Fibroblast of lung (primary cell): ENCODE data around the gene RNF31. TPM values are rescaled to one million over a fixed set of nuclear protein-coding genes. Genes with fewer than 3 reads are reported as not detected.
A peak's percentile ranks its signal among the peaks of the same experiment; 100 is the strongest.

Experiments used
- DNase-seq, 2 donors: peaks; one replicate each; pipeline versions ENCODE4 v3.0.0 to v3.0.0-alpha.2; 2010; ENCODE audit warnings: low read depth in 2 of 2
- H2AFZ ChIP-seq: 2 replicates; pipeline ENCODE4 v1.5.1; 2012; ENCODE audit warnings: low read length, control low read depth, inconsistent platforms
- H3K27ac ChIP-seq: 2 replicates; pipeline ENCODE4 v1.5.1; 2011; ENCODE audit warnings: low read length, control low read depth; ENCODE audit not compliant: insufficient read depth
- H3K27me3 ChIP-seq: 2 replicates; pipeline ENCODE4 v1.5.1; 2011; ENCODE audit warnings: mild to moderate bottlenecking, low read length; ENCODE audit not compliant: control insufficient read depth, insufficient read depth
- H3K36me3 ChIP-seq: 2 replicates; pipeline ENCODE4 v1.5.1; 2011; ENCODE audit warnings: low read length; ENCODE audit not compliant: control insufficient read depth, insufficient read depth
- H3K4me1 ChIP-seq: 2 replicates; pipeline ENCODE4 v1.5.1; 2011; ENCODE audit warnings: low read length; ENCODE audit not compliant: control insufficient read depth, insufficient read depth; ENCODE audit errors: extremely low read depth
- H3K4me2 ChIP-seq: 2 replicates; pipeline ENCODE4 v1.5.1; 2011; ENCODE audit warnings: low read length, control low read depth; ENCODE audit not compliant: insufficient read depth; ENCODE audit errors: extremely low read depth
- H3K4me3 ChIP-seq, 4 experiments: fragments of 200-600 bp in 1 of 4; sonication (generic) in 1 of 4; replicated peaks in 1 of 4; 2 replicates each; pipeline ENCODE4 v1.5.1; 2011 to 2016; ENCODE audit warnings: low read length in 4 of 4, low read depth in 3 of 4, mild to moderate bottlenecking in 3 of 4, control low read depth in 2 of 4, inconsistent platforms in 1 of 4, mixed read lengths in 1 of 4; ENCODE audit not compliant: insufficient read depth in 1 of 4; ENCODE audit errors: control extremely low read depth in 1 of 4
- H3K79me2 ChIP-seq: 2 replicates; pipeline ENCODE4 v1.5.1; 2012; ENCODE audit warnings: mild to moderate bottlenecking, low read length, inconsistent platforms; ENCODE audit not compliant: control insufficient read depth, insufficient read depth
- H3K9ac ChIP-seq: 2 replicates; pipeline ENCODE4 v1.5.1; 2011; ENCODE audit warnings: mild to moderate bottlenecking, low read length, control low read depth; ENCODE audit not compliant: insufficient read depth
- H3K9me3 ChIP-seq: 2 replicates; pipeline ENCODE4 v1.5.1; 2012; ENCODE audit warnings: low read depth, low read length; ENCODE audit not compliant: control insufficient read depth, insufficient read depth
- H4K20me1 ChIP-seq: 2 replicates; pipeline ENCODE4 v1.5.1; 2011; ENCODE audit warnings: low read length; ENCODE audit not compliant: control insufficient read depth, insufficient read depth; ENCODE audit errors: extremely low read depth
- EZH2 ChIP-seq: IDR thresholded peaks from 2 replicates; pipeline ENCODE4 v1.5.1; 2012; ENCODE audit warnings: low read length, control low read depth, mild to moderate bottlenecking; ENCODE audit errors: missing control alignments
- polyA plus RNA-seq, 2 donors: library from polyadenylated mRNA; depleted of rRNA in 1 of 2; stranded (reverse) in 1 of 2; unstranded in 1 of 2; fragments of >200 nt; gene quantifications; 2 replicates each; pipeline ENCODE4 v1.2.1, GENCODE V29; 2011 to 2012; ENCODE audit warnings: missing spikeins in 1 of 2
- total RNA-seq: library from RNA; depleted of rRNA; stranded (reverse); fragments of >200 nt; gene quantifications from 2 replicates; pipeline ENCODE4 v1.2.1, GENCODE V29; 2014
- TF ChIP-seq, protein P1 (sequence below), 2 donors: IDR thresholded peaks in 1 of 2; conservative IDR thresholded peaks in 1 of 2; 1 replicate in 1 of 2; 2 replicates in 1 of 2; pipeline ENCODE4 v1.5.1; 2011 to 2012; ENCODE audit warnings: low read length in 2 of 2, control low read depth in 1 of 2, inconsistent platforms in 1 of 2, low read depth in 1 of 2, mild to moderate bottlenecking in 1 of 2

RNF31 gene
- total and polyA plus RNA-seq, 2 donors (not counting 1 experiment from before 2014, with no cell fraction given) = 9.2 to 25.4 TPM

DNA sequence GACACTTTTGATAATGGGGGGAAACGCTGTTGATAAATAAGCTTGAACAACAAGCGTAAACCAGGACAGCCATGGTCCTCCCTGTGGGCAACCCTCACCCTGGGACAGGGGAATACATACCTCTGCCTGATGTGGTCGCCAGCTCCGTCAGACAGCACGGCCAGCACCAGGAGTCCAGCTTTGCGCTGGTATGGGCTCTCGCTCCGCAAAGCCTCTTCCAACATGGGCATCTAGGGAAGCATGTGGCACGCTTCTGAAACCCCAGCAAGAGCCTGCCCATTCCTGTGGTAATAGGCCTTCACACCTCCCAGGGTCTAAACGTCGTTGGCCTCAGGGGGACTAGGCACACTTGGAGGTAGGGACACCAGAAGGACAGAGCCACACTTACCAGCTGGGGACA, 38.4 kb downstream of the RNF31 start:
- no peaks in the 10 kb centered on the region for H3K27me3 ChIP-seq

GRCh38 chr14:24186831-24187538, 39.7 kb downstream of the RNF31 start:
- no peak for TF ChIP-seq EZH2
- TF ChIP-seq, protein P1, sequence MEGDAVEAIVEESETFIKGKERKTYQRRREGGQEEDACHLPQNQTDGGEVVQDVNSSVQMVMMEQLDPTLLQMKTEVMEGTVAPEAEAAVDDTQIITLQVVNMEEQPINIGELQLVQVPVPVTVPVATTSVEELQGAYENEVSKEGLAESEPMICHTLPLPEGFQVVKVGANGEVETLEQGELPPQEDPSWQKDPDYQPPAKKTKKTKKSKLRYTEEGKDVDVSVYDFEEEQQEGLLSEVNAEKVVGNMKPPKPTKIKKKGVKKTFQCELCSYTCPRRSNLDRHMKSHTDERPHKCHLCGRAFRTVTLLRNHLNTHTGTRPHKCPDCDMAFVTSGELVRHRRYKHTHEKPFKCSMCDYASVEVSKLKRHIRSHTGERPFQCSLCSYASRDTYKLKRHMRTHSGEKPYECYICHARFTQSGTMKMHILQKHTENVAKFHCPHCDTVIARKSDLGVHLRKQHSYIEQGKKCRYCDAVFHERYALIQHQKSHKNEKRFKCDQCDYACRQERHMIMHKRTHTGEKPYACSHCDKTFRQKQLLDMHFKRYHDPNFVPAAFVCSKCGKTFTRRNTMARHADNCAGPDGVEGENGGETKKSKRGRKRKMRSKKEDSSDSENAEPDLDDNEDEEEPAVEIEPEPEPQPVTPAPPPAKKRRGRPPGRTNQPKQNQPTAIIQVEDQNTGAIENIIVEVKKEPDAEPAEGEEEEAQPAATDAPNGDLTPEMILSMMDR (conservative IDR thresholded peaks at IDR 0.05 in 1 of 2, IDR thresholded peaks at IDR 0.05 in 1 of 2; ENCODE audit: low read depth in 1 of 2, low read length in 2 of 2) = no peak
- Histone ChIP-seq H3K9me3 (no peaks in the 10 kb centered on the region), H3K4me1 (peaks cover 4% of the 10 kb centered on the region), H3K4me2 (no peak overlapping the region), H2AFZ (no peak overlapping the region), H3K79me2 (peaks cover 7% of the 10 kb centered on the region), H3K36me3 (peaks cover 25% of the 10 kb centered on the region), H3K4me3 (peak overlapping the region in 1 of 4 experiments; percentile 84), H3K9ac (no peak overlapping the region), H3K27me3 (no peaks in the 10 kb centered on the region), H4K20me1 (no peaks in the 10 kb centered on the region), H3K27ac (no peak overlapping the region)
- DNase-seq = no peak

More for the DNA sequence above, 38.4 kb downstream of the RNF31 start:
- H4K20me1 ChIP-seq = no peaks in the 10 kb centered on the region
- no peak for DNase-seq
- H3K9ac ChIP-seq = no peak overlapping the region
- peaks cover 7% of the 10 kb centered on the region for H3K79me2 ChIP-seq
- H3K9me3 ChIP-seq = no peaks in the 10 kb centered on the region
- H3K36me3 ChIP-seq = peaks cover 32% of the 10 kb centered on the region
- H3K4me2 ChIP-seq = no peak overlapping the region
- TF ChIP-seq EZH2 = no peak
- TF ChIP-seq, protein P1 (conservative IDR thresholded peaks at IDR 0.05 in 1 of 2, IDR thresholded peaks at IDR 0.05 in 1 of 2; ENCODE audit: low read depth in 1 of 2, low read length in 2 of 2) = no peak
- H3K4me3 ChIP-seq = no peak overlapping the region
- no peak overlapping the region for H3K27ac ChIP-seq
- H3K4me1 ChIP-seq = peaks cover 4% of the 10 kb centered on the region
- H2AFZ ChIP-seq = no peak overlapping the region

DNA sequence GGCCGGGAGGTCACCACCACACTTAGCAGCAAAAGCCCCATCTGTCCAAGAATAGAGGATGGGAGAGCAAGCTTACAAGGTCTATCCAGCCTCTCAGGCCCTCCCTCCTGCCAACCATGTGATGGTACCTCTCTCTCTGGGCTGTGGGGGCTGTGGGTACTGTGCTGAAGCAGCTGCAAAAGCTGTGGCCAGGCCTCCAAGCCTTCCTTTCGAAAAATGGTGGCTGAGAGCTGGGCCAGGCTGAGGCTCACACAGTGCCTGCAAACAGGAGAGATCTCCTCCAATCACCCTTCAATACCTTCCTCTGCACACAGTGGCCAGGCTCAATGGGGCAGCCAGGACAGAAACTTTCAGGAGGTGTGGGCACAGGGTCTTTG, 40.2 kb downstream of the RNF31 start:
- H4K20me1 ChIP-seq = no peaks in the 10 kb centered on the region
- peak overlapping the region; percentile 78 to 87 (median 82) for H3K4me3 ChIP-seq
- peaks cover 10% of the 10 kb centered on the region for H3K79me2 ChIP-seq
- TF ChIP-seq, protein P1 (conservative IDR thresholded peaks at IDR 0.05 in 1 of 2, IDR thresholded peaks at IDR 0.05 in 1 of 2; ENCODE audit: low read depth in 1 of 2, low read length in 2 of 2) = no peak
- no peak for TF ChIP-seq EZH2
- no peak overlapping the region for H3K27ac ChIP-seq
- peaks cover 25% of the 10 kb centered on the region for H3K36me3 ChIP-seq
- H2AFZ ChIP-seq = no peak overlapping the region
- H3K4me1 ChIP-seq = peaks cover 4% of the 10 kb centered on the region
- H3K4me2 ChIP-seq = peak overlapping the region; percentile 97
- DNase-seq = no peak
- no peaks in the 10 kb centered on the region for H3K27me3 ChIP-seq
- no peak overlapping the region for H3K9ac ChIP-seq
- no peaks in the 10 kb centered on the region for H3K9me3 ChIP-seq
